ENCODE data around the gene CD300A. TPM values are rescaled to one million over a fixed set of nuclear protein-coding genes. Genes with fewer than 3 reads are reported as not detected.

CD300A gene
- total RNA-seq, 1 donor from 2014 or later = 0.05 TPM

GRCh38 chr17:74454197-74455024 is 12.0 kb upstream of the CD300A start:
- no peak for DNase-seq (ENCODE audit: low read depth)

- no peak for DNase-seq (ENCODE audit: low read depth)
These were observed 11.3 kb upstream of the CD300A start for GRCh38 chr17:74455025-74455545.

- DNase-seq (ENCODE audit: low read depth) = no peak
These were observed 10.6 kb upstream of the CD300A start for GRCh38 chr17:74455821-74456220.

- DNase-seq (ENCODE audit: low read depth) = no peak
These were observed 9.2 kb upstream of the CD300A start for GRCh38 chr17:74457146-74457819.

- no peak for DNase-seq (ENCODE audit: low read depth)
These were observed 8.6 kb upstream of the CD300A start for GRCh38 chr17:74457820-74458166.

GRCh38 chr17:74458835-74459234 is 7.6 kb upstream of the CD300A start:
- DNase-seq (ENCODE audit: low read depth) = no peak

- DNase-seq (ENCODE audit: low read depth) = no peak
These were observed 6.8 kb upstream of the CD300A start for GRCh38 chr17:74459622-74460021.

GRCh38 chr17:74460241-74460640 is 6.2 kb upstream of the CD300A start:
- DNase-seq (ENCODE audit: low read depth) = no peak

GRCh38 chr17:74460996-74461395 is 5.4 kb upstream of the CD300A start:
- no peak for DNase-seq (ENCODE audit: low read depth)

- DNase-seq (ENCODE audit: low read depth) = no peak
These were observed 4.8 kb upstream of the CD300A start for GRCh38 chr17:74461611-74462010.

GRCh38 chr17:74464730-74465377 is 1.6 kb upstream of the CD300A start:
- no peak for DNase-seq (ENCODE audit: low read depth)

- DNase-seq (ENCODE audit: low read depth) = no peak
These were observed 890 bp upstream of the CD300A start for GRCh38 chr17:74465378-74466110.

- no peak for DNase-seq (ENCODE audit: low read depth)
These were observed 372 bp downstream of the CD300A start for GRCh38 chr17:74466828-74467184.

- no peak for DNase-seq (ENCODE audit: low read depth)
These were observed 952 bp downstream of the CD300A start for GRCh38 chr17:74467221-74467951.

GRCh38 chr17:74471341-74471740 is 4.9 kb downstream of the CD300A start:
- no peak for DNase-seq (ENCODE audit: low read depth)

- no peak for DNase-seq (ENCODE audit: low read depth)
These were observed 6.5 kb downstream of the CD300A start for GRCh38 chr17:74472890-74473289.

- no peak for DNase-seq (ENCODE audit: low read depth)
These were observed 6.9 kb downstream of the CD300A start for GRCh38 chr17:74473294-74473693.

GRCh38 chr17:74474043-74474792 is 7.8 kb downstream of the CD300A start:
- no peak for DNase-seq (ENCODE audit: low read depth)

- no peak for DNase-seq (ENCODE audit: low read depth)
These were observed 8.8 kb downstream of the CD300A start for GRCh38 chr17:74475189-74475588.

GRCh38 chr17:74477411-74477810 is 11.0 kb downstream of the CD300A start:
- DNase-seq (ENCODE audit: low read depth) = no peak

All from renal cortical epithelial cell (primary cell).